ENCODE results near the gene LUC7L3.

DNA sequence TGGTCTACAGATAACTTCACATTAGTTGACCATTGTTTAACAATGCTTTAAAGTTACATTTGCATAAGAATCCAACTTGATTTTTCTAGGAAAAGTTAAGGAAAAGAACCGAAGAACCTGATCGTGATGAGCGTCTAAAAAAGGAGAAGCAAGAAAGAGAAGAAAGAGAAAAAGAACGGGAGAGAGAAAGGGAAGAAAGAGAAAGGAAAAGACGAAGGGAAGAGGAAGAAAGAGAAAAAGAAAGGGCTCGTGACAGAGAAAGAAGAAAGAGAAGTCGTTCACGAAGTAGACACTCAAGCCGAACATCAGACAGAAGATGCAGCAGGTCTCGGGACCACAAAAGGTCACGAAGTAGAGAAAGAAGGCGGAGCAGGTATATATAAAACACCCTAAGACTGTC lies 26.2 kb downstream of the LUC7L3 start:
- TF ChIP-seq CTCF (IDR thresholded peaks at IDR 0.05; ENCODE audit: insufficient read depth, low read length, poor library complexity, severe bottlenecking) (no peak), EZH2phosphoT487 (conservative IDR thresholded peaks at IDR 0.05; ENCODE audit: low read length) (no peak)

All from SU-DHL-6 (cell line).